ENCODE results near the gene ERAP2. TPM values are rescaled to one million over a fixed set of nuclear protein-coding genes. Genes with fewer than 3 reads are reported as not detected.

ERAP2 gene
- total RNA-seq, 2 experiments from 2014 or later: 56.6 to 61.4 TPM

DNA sequence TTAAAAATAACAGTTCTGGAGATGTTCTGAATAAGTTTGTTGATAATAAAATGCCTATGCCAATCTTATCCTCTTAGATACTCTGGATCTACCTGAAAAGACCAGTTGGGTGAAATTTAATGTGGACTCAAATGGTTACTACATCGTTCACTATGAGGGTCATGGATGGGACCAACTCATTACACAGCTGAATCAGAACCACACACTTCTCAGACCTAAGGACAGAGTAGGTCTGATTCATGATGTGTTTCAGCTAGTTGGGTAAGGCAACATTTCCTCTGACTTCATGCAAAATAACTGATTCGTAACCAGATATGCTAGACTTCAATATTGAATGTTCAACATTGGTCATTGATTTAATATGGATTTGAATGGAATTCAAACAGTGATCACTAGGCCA is 27.0 kb downstream of the ERAP2 start:
- ChIA-PET CTCF (interaction anchor here (2.3 kb wide), 1 partner anchor 35 kb away, joined by 10 read pairs; no protein-coding TSS in a partner anchor), POLR2A (no interaction called here)
- H3K27ac ChIP-seq (ENCODE audit: low read depth in 1 of 2, low read length in 2 of 2): no peak overlapping the region
- no peaks in the 10 kb centered on the region for H3K4me1 ChIP-seq (ENCODE audit: insufficient read depth, low read length)
- intact Hi-C loops (cut with DNase I, micrococcal nuclease): no loop called here
- no peaks in the 10 kb centered on the region for H3K9me3 ChIP-seq (ENCODE audit: control insufficient read depth in 1 of 2, insufficient read depth in 1 of 2, low read length in 2 of 2)
- DNase-seq (no peak), ATAC-seq (ENCODE audit: poor library complexity) (no peak)
- TF ChIP-seq, protein P1, sequence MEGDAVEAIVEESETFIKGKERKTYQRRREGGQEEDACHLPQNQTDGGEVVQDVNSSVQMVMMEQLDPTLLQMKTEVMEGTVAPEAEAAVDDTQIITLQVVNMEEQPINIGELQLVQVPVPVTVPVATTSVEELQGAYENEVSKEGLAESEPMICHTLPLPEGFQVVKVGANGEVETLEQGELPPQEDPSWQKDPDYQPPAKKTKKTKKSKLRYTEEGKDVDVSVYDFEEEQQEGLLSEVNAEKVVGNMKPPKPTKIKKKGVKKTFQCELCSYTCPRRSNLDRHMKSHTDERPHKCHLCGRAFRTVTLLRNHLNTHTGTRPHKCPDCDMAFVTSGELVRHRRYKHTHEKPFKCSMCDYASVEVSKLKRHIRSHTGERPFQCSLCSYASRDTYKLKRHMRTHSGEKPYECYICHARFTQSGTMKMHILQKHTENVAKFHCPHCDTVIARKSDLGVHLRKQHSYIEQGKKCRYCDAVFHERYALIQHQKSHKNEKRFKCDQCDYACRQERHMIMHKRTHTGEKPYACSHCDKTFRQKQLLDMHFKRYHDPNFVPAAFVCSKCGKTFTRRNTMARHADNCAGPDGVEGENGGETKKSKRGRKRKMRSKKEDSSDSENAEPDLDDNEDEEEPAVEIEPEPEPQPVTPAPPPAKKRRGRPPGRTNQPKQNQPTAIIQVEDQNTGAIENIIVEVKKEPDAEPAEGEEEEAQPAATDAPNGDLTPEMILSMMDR (IDR thresholded peaks at IDR 0.05): no peak
- H3K36me3 ChIP-seq (ENCODE audit: insufficient read depth, low read length): peaks cover 87% of the 10 kb centered on the region
- Mint-ChIP-seq H3K36me3 (ENCODE audit: low read depth) (peaks cover 96% of the 10 kb centered on the region), H3K27me3 (no peaks in the 10 kb centered on the region), H3K27ac (no peak overlapping the region), H3K4me3 (no peak overlapping the region), H3K4me1 (ENCODE audit: low read depth) (peaks cover 14% of the 10 kb centered on the region), H3K9me3 (no peaks in the 10 kb centered on the region)
- H3K4me3 ChIP-seq (ENCODE audit: low read length): no peak overlapping the region
- no peaks in the 10 kb centered on the region for H3K27me3 ChIP-seq (ENCODE audit: control insufficient read depth in 1 of 2, insufficient read depth in 2 of 2, low read length in 2 of 2)

DNA sequence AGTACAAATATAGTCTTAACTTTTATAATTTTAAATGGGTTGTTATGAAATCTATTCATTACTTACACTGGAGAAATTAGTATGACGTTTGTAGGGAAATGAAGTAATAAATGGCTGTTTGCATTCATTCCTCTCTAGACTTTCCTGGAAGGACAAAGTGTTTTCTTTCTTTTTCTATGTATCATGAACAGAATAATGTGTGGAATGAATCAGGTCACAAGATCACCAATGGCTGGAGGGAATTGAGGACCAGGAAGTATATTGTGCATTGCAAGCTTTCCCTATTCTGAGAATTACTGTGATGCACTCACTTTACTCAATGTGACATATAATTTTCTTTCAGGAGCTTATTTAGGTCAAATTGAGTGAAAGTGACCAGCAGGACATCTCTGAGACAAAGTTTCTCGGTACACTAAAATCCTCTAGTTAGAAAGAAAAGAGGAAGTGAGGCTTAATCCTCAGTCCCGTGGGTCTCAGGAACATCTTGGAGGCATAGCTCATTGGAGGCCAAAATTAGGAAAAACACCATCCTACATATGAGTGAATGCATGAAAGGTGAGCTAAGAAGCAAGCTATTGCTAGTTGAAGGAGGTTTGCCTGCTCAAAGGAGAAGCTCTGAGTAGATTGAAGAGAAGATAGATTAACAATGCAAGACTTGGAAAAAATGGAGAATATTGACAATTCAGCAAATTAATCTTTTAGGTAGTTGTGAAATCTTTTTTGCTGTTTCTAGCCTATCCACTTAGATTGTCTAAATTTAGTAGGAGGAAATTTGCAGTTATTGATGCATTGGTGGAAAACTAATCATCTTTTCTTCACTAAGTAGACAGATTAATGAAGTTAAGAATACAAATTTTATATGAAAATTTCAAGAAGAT is 28.0 kb downstream of the ERAP2 start:
- ChIA-PET CTCF (interaction anchor here (1.1 to 2.3 kb wide), 3 partner anchors 10 to 36 kb away, joined by 3 to 10 read pairs (median 4); no protein-coding TSS in a partner anchor), POLR2A (interaction anchor here (0.7 to 1.2 kb wide), 3 partner anchors 29 to 54 kb away, joined by 3 to 5 read pairs (median 3); no protein-coding TSS in a partner anchor)
- Mint-ChIP-seq H3K27me3 (no peaks in the 10 kb centered on the region), H3K27ac (no peak overlapping the region), H3K4me3 (no peak overlapping the region), H3K4me1 (ENCODE audit: low read depth) (peaks cover 12% of the 10 kb centered on the region), H3K9me3 (no peaks in the 10 kb centered on the region), H3K36me3 (ENCODE audit: low read depth) (peaks cover 97% of the 10 kb centered on the region)
- H3K9me3 ChIP-seq (ENCODE audit: control insufficient read depth in 1 of 2, insufficient read depth in 1 of 2, low read length in 2 of 2): no peaks in the 10 kb centered on the region
- TF ChIP-seq, protein P1 (IDR thresholded peaks at IDR 0.05): no peak
- no peak for DNase-seq
- no peak overlapping the region for H3K4me3 ChIP-seq (ENCODE audit: low read length)
- intact Hi-C loops (cut with DNase I, micrococcal nuclease): no loop called here
- no peaks in the 10 kb centered on the region for H3K27me3 ChIP-seq (ENCODE audit: control insufficient read depth in 1 of 2, insufficient read depth in 2 of 2, low read length in 2 of 2)
- H3K36me3 ChIP-seq (ENCODE audit: insufficient read depth, low read length): peaks cover 88% of the 10 kb centered on the region
- ATAC-seq (ENCODE audit: poor library complexity): no peak
- H3K4me1 ChIP-seq (ENCODE audit: insufficient read depth, low read length): no peaks in the 10 kb centered on the region
- H3K27ac ChIP-seq (ENCODE audit: low read depth in 1 of 2, low read length in 2 of 2): no peak overlapping the region

DNA sequence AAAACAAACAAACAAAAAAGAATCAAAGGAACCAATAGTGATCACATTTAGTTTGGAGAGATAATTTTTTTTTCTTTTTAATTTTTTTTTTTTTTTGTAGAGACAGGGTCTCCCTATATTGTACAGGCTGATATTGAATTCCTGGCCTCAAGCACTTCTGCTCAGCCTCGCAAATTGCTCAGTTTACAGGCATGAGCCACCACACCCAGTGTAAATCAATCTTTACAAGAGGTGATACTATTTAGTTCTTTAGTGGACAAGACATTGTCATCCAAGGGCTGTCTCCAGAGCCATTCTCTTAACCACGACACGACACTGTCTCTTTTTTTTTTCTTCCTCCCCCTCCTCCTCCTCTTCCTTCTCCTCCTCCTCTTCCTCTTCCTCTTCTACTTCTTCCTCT is 29.6 kb downstream of the ERAP2 start:
- peaks cover 19% of the 10 kb centered on the region for H3K4me1 Mint-ChIP-seq (ENCODE audit: low read depth)
- no peak overlapping the region for H3K27ac ChIP-seq (ENCODE audit: low read depth in 1 of 2, low read length in 2 of 2)
- ATAC-seq (ENCODE audit: poor library complexity) (no peak), DNase-seq (no peak)
- H3K4me3 Mint-ChIP-seq: no peak overlapping the region
- no peaks in the 10 kb centered on the region for H3K9me3 ChIP-seq (ENCODE audit: control insufficient read depth in 1 of 2, insufficient read depth in 1 of 2, low read length in 2 of 2)
- intact Hi-C loops (cut with DNase I, micrococcal nuclease): no loop called here
- ChIA-PET POLR2A (interaction anchor here (0.7 kb wide), 1 partner anchor 16 kb away, joined by 3 read pairs; no protein-coding TSS in a partner anchor), CTCF (interaction anchor here (0.9 to 1.0 kb wide), 2 partner anchors 17 to 18 kb away, joined by 3 read pairs; no protein-coding TSS in a partner anchor)
- no peak overlapping the region for H3K4me3 ChIP-seq (ENCODE audit: low read length)
- H3K4me1 ChIP-seq (ENCODE audit: insufficient read depth, low read length): no peaks in the 10 kb centered on the region
- peak overlapping the region; percentile 61 for H3K27ac Mint-ChIP-seq
- H3K27me3 Mint-ChIP-seq: no peaks in the 10 kb centered on the region
- TF ChIP-seq, protein P1 (IDR thresholded peaks at IDR 0.05): no peak
- H3K27me3 ChIP-seq (ENCODE audit: control insufficient read depth in 1 of 2, insufficient read depth in 2 of 2, low read length in 2 of 2): no peaks in the 10 kb centered on the region
- H3K9me3 Mint-ChIP-seq: no peaks in the 10 kb centered on the region
- peaks cover 96% of the 10 kb centered on the region for H3K36me3 Mint-ChIP-seq (ENCODE audit: low read depth)
- peaks cover 85% of the 10 kb centered on the region for H3K36me3 ChIP-seq (ENCODE audit: insufficient read depth, low read length)
